RWPE1 (cell line): ENCODE data around the gene SH3GL1.
A peak's percentile ranks its signal among the peaks of the same experiment; 100 is the strongest.

Experiments
- CTCF ChIA-PET: fragments of 350-600 bp; sonication (Branson Sonifier 250); formaldehyde crosslinking; extraction: SDS; loops from one replicate; lab custom pipeline; 2021; lab: Yijun Ruan, JAX
- POLR2A ChIA-PET: fragments of 400-600 bp; formaldehyde crosslinking; extraction: SDS; loops from one replicate; lab custom pipeline; 2020; ENCODE audit warnings: antibody characterized with exemption; ENCODE audit not compliant: low non-redundant PET; lab: Yijun Ruan, JAX
- DNase-seq: peaks from one replicate; pipeline ENCODE4 v3.0.0; 2012; ENCODE audit warnings: low spot score
- H3K27ac ChIP-seq: fragments of 450-650 bp; 2 replicates; pipeline ENCODE4 v1.5.1; 2017
- TF ChIP-seq, protein P1 (sequence below): fragments of 450-650 bp; conservative IDR thresholded peaks from 2 replicates; pipeline ENCODE4 v1.5.1; 2017; ENCODE audit warnings: low read depth, mild to moderate bottlenecking

SH3GL1 gene

DNA sequence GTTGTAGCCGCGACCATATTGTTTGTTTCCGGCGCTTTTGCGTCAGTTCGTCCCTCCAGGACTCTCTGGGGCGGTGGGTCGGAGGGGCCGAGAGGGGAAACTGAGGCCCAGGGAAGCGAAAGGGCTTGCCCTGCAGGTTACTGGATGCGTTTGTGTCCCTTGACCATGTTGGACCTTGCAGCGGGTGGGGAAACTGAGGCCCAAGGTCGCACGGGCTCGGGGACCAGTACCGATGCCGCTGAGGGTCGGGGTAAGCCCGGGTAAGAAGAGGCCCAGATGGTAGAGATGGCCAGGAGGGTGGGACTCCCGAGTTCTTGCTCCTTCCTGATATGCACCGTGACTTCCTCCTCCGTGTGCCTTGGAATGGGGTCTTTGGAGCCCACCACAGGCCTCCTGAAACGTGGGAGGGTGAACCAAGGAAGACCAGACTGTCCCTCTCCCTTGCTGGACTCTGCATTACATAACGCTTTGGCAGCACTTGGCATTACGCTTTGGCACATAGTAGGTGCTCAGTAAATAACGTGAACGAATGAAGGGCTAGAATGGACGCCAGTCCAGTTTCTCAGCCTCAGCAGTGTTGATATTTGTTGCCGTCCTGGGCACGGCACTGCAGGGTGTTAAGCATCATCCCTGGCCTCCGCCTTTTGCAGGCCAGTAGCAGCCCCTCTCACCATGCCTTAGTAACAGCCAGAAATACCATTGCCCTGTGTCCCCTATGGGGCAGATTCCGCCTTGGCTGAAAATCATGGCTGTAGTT, 2.8 kb upstream of the SH3GL1 start:
- ChIA-PET CTCF (no interaction called here), POLR2A (interaction anchor here (1.3 kb wide), 1 partner anchor 68 kb away, joined by 4 read pairs; no protein-coding TSS in a partner anchor)
- DNase-seq = no peak
- TF ChIP-seq, protein P1, sequence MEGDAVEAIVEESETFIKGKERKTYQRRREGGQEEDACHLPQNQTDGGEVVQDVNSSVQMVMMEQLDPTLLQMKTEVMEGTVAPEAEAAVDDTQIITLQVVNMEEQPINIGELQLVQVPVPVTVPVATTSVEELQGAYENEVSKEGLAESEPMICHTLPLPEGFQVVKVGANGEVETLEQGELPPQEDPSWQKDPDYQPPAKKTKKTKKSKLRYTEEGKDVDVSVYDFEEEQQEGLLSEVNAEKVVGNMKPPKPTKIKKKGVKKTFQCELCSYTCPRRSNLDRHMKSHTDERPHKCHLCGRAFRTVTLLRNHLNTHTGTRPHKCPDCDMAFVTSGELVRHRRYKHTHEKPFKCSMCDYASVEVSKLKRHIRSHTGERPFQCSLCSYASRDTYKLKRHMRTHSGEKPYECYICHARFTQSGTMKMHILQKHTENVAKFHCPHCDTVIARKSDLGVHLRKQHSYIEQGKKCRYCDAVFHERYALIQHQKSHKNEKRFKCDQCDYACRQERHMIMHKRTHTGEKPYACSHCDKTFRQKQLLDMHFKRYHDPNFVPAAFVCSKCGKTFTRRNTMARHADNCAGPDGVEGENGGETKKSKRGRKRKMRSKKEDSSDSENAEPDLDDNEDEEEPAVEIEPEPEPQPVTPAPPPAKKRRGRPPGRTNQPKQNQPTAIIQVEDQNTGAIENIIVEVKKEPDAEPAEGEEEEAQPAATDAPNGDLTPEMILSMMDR = no peak
- peak overlapping the region; percentile 82 for H3K27ac ChIP-seq

DNA sequence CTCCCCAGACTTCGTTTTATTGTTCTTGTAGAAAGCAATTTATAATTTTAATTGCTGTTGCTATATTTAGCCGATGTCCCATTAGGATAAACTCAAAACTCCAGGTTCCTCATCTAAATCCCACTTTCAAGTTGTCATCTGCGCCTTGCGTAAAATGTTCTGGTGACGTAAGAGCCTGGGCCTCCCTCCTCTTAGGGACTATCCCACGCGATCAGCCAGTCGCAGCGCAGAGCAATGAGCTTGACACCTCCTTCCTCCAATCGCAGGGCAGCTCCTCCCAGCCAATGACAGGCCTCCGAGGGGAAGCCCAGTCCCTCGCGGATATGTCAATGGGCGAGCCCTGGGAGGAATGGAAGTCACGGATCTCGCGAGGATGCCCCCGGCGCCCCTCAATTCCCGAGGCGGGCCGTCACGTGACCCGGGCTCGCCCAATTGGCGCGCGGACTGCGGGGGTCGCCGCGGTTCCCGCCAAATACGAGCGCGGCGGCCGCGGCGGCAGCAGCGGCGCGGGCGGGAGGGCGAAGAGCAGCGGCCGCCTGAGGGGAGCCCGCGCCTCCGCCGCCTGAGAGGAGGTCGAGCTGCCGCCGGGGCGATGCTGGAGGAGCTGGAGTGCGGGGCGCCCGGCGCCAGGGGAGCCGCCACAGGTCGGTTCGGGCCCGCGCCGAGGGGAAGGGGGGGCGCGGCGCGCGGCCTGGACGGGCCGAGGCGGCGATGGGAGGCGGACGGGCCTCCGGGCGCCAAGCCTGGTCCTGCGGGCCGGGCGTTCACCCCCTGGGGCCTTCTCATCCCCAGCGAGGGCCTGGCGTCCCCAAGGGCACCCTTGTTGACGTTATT, 2.0 kb upstream of the SH3GL1 start, which contains the start of gene CHAF1A:
CHAF1A (plus strand) TSS at position 470 of the 834 bp plus-strand sequence; CDS start at position 593, 123 bp downstream.
- H3K27ac ChIP-seq = peak within 1 kb of the TSS; percentile 90
- CTCF ChIA-PET = no interaction called here
- TF ChIP-seq, protein P1 = no peak
- DNase-seq = peak; percentile 100
- POLR2A ChIA-PET = interaction anchor here (0.9 to 1.3 kb wide), 2 partner anchors 14 to 69 kb away, joined by 4 to 6 read pairs; no protein-coding TSS in a partner anchor

DNA sequence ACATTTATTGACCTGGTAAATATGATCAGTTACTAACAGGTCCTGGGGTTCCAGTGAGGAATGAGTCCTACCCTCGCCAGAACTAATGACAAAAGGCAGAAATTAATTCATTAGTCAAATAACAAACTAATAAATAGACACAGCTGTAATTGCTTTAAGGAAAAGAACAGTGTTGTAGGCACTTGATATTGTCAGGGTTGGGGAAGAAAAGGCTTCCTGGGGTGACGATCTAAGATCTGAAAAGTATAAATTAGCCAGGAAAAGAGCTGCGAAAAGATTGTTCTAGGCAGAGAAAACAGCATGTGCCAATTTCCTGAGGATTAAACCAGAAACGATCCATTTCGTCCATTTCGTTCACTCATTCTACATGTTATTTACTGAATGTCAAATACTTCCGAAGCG, 1.4 kb upstream of the SH3GL1 start:
- no peak for DNase-seq

DNA sequence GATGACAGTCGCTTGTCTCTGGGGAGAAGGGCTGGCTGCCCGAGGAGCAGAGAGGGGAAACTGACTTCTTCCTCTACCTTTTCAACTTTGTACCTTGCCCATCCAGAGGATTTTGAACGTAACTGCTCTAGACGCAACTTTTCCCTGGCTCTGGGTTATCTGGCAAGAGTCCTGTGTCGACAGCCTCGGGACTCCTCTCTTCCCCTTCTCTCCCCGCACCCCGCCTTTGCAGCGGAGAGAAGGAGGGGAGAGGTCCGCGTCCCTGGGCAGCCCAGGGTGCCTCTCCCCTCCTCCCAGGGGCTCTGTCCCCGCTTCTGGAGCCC, 574 bp downstream of the SH3GL1 start:
- ChIA-PET CTCF (interaction anchor here (0.6 to 2.1 kb wide), 12 partner anchors 8 to 1027 kb away, joined by 3 to 25 read pairs (median 4); no protein-coding TSS in a partner anchor), POLR2A (no interaction called here)
- peak overlapping the region; percentile 90 for H3K27ac ChIP-seq
- TF ChIP-seq, protein P1 = no peak
- DNase-seq = no peak

More for the DNA sequence above, 1.4 kb upstream of the SH3GL1 start:
- TF ChIP-seq, protein P1 = no peak
- H3K27ac ChIP-seq = peak overlapping the region; percentile 82
- ChIA-PET CTCF (interaction anchor here (1.1 to 2.1 kb wide), 3 partner anchors 27 to 31 kb away, joined by 6 to 25 read pairs (median 9); no protein-coding TSS in a partner anchor), POLR2A (interaction anchor here (0.9 to 1.3 kb wide), 2 partner anchors 13 to 69 kb away, joined by 4 to 6 read pairs; no protein-coding TSS in a partner anchor)

DNA sequence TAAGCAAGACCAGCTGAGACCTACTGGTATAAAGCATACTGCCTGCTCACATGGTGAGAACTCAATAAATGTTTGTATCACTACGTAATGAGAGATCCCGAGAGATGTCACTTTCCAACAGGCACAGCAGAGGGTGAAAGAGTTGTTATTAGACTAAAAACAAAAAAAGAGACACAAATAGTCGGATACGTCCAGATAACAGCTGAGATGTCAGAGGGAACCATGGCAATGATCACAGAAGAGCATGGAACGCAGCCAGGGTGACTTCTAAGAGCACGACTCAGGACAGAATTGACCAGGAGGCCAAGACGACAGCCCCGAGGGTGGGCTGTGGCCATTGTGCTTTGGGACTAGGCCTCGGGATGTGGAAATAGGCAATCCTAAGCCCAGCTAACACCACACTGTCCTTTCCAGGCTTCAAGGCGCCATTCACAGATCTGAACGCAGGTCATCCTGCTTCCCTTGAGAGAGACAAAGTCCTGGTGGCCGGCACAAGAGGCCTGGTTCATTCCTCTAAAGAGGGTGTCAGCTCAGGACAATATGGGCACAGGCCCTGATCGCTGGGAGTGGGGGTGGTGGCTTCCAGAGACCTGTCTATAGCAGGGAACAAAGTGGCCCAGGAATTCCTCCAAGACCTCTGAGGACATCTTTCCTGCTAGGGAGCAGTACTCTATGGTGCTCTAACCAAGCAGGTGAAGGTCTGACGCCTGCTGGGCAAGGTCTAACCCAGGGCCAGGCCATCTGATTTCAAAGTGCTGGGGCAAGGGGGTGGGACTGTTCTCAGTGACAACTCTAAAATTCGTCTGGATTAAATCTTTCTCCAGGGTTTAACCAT, 3.2 kb downstream of the SH3GL1 start:
- TF ChIP-seq, protein P1 = no peak
- POLR2A ChIA-PET = no interaction called here
- peak overlapping the region; percentile 90 for H3K27ac ChIP-seq

More for the DNA sequence above, 3.2 kb downstream of the SH3GL1 start:
- DNase-seq = no peak
- CTCF ChIA-PET = interaction anchor here (0.6 to 0.8 kb wide), 2 partner anchors 43 to 151 kb away, joined by 3 to 4 read pairs; no protein-coding TSS in a partner anchor
